ENCODE results near the gene SERPIND1.
"Not testable (repeated sequence)": the region's sequence is repeated elsewhere in the genome, so short reads cannot be mapped to it uniquely, and the experiment has no call there.

Gene SERPIND1

DNA sequence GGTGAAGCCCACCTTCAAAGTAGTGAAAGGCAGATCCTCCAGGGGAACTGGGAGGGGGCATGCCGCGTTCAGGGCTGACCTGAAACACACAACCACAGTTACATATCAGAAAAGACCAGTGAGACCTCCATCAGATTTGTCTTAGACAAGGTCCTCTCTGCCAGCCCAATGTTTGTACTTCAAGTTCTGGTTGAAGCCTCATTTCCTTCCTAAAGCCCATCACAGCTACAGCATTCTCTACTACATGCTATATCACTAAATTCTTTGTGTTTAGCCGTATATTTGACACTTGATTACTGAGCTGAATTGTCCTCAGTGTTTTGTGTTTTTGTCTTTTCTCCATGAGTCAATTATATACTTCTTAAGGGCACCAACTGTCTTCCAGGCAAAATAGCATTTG lies 44.6 kb downstream of the SERPIND1 start:
- no peak for DNase-seq

GRCh38 chr22:20819471-20819870 lies 45.6 kb downstream of the SERPIND1 start:
- no peak for DNase-seq

- not testable (repeated sequence) for DNase-seq
Observed at GRCh38 chr22:20821717-20822239, 47.9 kb downstream of the SERPIND1 start.

GRCh38 chr22:20822240-20822639 lies 48.3 kb downstream of the SERPIND1 start:
- no peak for DNase-seq

- no peak for DNase-seq
Observed at GRCh38 chr22:20823264-20823663, 49.4 kb downstream of the SERPIND1 start.

DNA sequence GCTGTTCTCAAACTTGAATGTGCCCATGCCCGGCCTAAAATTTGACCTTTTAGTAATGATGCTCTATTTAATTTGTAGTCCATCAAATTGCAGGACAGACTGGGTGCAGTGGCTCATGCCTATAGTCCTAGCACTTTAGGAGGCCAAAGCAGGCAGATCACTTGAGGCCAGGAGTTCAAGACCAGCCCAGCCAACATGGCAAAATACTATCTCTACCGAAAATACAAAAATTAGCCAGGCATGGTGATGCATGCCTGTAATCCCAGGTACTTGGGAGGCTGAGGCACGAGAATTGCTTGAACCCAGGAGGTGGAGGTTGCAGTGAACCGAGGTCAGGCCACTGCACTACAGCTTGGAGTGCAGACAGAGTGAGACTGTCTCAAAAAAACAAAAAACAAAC lies 51.3 kb downstream of the SERPIND1 start:
- DNase-seq = not testable (repeated sequence)

DNA sequence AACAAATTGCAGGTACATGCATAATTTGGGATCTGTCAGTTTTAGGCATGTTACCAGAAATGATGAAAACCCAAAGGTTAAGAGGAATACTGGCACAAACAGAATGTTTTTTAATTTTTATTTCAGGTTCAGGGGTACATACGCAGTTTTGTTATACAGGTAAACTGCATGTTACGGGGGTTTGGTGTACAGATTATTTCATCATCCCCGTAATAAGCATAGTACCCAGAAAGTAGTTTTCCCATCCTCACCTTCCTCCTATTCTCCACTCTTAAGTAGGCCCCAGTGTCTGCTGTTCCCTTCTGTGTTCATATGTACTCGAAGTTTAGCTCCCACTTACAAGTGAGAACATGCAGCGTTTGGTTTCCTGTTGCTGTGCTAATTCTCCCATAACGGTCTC lies 51.7 kb downstream of the SERPIND1 start:
- DNase-seq = no peak

- DNase-seq = not testable (repeated sequence)
Observed at GRCh38 chr22:20826373-20827152, 52.6 kb downstream of the SERPIND1 start.

- no peak for DNase-seq
Observed at GRCh38 chr22:20829491-20830134, 55.7 kb downstream of the SERPIND1 start.

GRCh38 chr22:20833225-20833665 lies 59.3 kb downstream of the SERPIND1 start:
- DNase-seq = no peak

- no peak for DNase-seq
Observed at GRCh38 chr22:20834206-20834605, 60.3 kb downstream of the SERPIND1 start.

DNA sequence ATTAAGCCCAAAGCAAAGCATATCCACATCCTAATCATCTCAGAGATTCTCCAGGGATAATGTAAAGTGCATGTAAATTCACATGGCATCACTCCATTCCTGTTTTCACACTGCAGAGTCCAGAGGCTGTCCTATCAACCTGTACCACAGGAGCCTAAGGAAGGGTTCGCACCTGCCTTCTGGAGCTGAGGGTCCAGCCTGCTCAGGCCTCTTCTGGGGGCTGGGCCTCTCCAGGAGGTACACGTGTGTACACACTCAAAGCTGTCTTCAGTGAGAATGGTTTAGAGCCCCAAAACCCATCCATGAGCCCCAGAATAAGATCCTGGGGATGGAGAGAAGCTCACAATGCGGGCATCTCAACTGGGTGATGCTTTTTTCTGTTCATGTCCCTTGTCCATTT lies 60.8 kb downstream of the SERPIND1 start:
- no peak for DNase-seq
